ENCODE measurements around the gene PREP.

PREP gene

DNA sequence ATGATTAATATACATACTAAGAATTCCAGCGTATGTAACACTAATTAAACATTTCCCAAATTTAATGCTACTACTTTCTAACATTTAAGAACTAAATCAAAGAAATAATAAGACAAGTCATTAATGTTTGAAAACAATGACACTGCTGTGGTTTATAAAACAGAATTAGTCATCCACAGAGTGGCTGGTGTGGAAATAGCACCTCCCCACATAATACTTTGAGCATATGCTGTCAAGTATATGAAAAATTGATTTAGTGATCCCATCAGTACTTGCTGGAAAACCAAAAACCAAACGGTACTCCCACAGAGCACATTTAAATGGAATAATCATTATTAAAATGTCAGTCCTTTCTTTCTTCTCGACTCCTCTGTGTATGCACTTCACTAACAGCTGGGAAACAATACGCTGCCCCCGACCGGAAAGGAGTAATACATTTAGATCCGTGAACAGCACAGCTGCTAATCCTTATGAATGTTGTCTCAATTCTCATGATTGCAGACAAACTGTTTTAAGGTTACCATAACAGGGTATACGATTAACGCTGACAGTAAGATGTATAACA lies 78.4 kb downstream of the PREP start:
- Mint-ChIP-seq H3K9me3 (no peaks in the 10 kb centered on the region), H3K27me3 (ENCODE audit: low read depth) (no peaks in the 10 kb centered on the region), H3K36me3 (ENCODE audit: low read depth) (peaks cover 49% of the 10 kb centered on the region), H3K27ac (peak overlapping the region in 1 of 3 experiments; percentile 9), H3K4me1 (peaks cover 55% of the 10 kb centered on the region), H3K4me3 (no peak overlapping the region)
- TF ChIP-seq, protein P1, sequence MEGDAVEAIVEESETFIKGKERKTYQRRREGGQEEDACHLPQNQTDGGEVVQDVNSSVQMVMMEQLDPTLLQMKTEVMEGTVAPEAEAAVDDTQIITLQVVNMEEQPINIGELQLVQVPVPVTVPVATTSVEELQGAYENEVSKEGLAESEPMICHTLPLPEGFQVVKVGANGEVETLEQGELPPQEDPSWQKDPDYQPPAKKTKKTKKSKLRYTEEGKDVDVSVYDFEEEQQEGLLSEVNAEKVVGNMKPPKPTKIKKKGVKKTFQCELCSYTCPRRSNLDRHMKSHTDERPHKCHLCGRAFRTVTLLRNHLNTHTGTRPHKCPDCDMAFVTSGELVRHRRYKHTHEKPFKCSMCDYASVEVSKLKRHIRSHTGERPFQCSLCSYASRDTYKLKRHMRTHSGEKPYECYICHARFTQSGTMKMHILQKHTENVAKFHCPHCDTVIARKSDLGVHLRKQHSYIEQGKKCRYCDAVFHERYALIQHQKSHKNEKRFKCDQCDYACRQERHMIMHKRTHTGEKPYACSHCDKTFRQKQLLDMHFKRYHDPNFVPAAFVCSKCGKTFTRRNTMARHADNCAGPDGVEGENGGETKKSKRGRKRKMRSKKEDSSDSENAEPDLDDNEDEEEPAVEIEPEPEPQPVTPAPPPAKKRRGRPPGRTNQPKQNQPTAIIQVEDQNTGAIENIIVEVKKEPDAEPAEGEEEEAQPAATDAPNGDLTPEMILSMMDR (IDR thresholded peaks at IDR 0.05; ENCODE audit: unreplicated experiment in 3 of 3), result no peak

- no peak overlapping the region for H3K27ac Mint-ChIP-seq
- H3K27me3 Mint-ChIP-seq (ENCODE audit: low read depth), result no peaks in the 10 kb centered on the region
- H3K4me1 Mint-ChIP-seq, result peaks cover 58% of the 10 kb centered on the region
- peaks cover 51% of the 10 kb centered on the region for H3K36me3 Mint-ChIP-seq (ENCODE audit: low read depth)
- TF ChIP-seq, protein P1 (IDR thresholded peaks at IDR 0.05; ENCODE audit: unreplicated experiment in 3 of 3), result no peak
- H3K9me3 Mint-ChIP-seq, result no peaks in the 10 kb centered on the region
- no peak overlapping the region for H3K4me3 Mint-ChIP-seq
Measured at GRCh38 chr6:105322499-105323225, 80.2 kb downstream of the PREP start.

DNA sequence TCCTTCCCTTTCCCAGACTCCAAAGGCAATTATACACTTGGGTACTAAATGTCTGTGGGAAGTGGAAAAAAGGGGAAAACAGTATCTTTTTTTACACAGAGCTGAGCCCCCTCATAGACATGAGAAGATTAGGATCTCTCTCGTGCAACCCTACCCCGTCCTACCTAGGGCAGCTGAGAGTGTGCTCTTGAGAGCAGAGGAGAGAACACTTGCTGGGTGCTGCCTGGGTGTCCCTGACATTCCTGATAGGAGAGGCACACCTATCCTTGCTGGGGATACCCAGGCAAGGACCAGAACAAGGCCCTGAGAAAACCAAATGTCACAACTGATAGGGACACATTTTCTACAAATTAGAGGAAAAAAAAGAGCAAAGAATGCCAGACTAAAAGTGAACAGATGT lies 81.2 kb downstream of the PREP start:
- TF ChIP-seq, protein P1 (IDR thresholded peaks at IDR 0.05; ENCODE audit: unreplicated experiment in 3 of 3), result no peak
- H3K4me3 Mint-ChIP-seq, result no peak overlapping the region
- H3K9me3 Mint-ChIP-seq, result no peaks in the 10 kb centered on the region
- H3K36me3 Mint-ChIP-seq (ENCODE audit: low read depth), result peaks cover 49% of the 10 kb centered on the region
- no peaks in the 10 kb centered on the region for H3K27me3 Mint-ChIP-seq (ENCODE audit: low read depth)
- H3K4me1 Mint-ChIP-seq, result peaks cover 48% of the 10 kb centered on the region
- H3K27ac Mint-ChIP-seq, result peak overlapping the region in 1 of 3 experiments; percentile 27

DNA sequence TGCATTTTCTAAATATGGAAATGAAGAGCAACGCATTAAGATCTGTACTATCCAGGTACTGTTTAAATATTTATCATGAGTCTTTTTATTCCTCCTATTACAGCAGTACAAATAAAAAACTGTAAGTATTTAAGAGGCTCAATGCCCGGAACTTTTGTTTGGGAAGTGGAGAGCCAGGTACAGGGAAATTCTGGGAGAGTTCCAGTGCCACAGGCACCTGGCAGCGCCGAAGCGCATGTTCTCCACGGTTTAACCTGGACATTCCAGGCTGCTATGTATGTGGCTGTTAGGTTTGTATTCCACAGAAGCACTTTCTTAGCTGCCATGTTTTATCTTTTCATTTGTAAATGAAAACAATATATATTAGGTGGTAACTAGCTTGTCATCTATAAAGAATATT lies 81.7 kb downstream of the PREP start:
- H3K4me1 Mint-ChIP-seq, result peaks cover 43% of the 10 kb centered on the region
- H3K4me3 Mint-ChIP-seq, result no peak overlapping the region
- no peak overlapping the region for H3K27ac Mint-ChIP-seq
- peaks cover 48% of the 10 kb centered on the region for H3K36me3 Mint-ChIP-seq (ENCODE audit: low read depth)
- TF ChIP-seq, protein P1 (IDR thresholded peaks at IDR 0.05; ENCODE audit: unreplicated experiment in 3 of 3), result no peak
- no peaks in the 10 kb centered on the region for H3K9me3 Mint-ChIP-seq
- no peaks in the 10 kb centered on the region for H3K27me3 Mint-ChIP-seq (ENCODE audit: low read depth)

DNA sequence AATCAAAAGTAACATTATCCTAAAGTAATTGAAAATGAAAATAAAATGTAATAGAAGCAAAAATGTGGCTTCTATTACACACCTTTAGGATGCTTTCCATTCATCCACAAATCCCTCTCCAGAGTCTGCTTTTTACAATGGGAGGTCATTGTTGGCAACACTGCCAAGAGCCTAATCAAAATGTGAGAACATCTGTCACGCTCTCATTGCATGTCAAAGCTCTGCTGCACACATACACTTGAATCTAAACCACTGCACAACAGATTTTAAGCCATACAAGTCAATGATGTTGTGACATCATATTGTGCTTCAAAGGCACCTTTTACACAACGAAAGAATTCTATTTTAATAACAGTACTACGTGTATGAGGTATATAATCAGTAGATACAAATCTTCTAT lies 82.1 kb downstream of the PREP start:
- Mint-ChIP-seq H3K4me3 (no peak overlapping the region), H3K36me3 (ENCODE audit: low read depth) (peaks cover 51% of the 10 kb centered on the region), H3K9me3 (no peaks in the 10 kb centered on the region), H3K27me3 (ENCODE audit: low read depth) (no peaks in the 10 kb centered on the region), H3K27ac (no peak overlapping the region), H3K4me1 (peaks cover 39% of the 10 kb centered on the region)
- TF ChIP-seq, protein P1 (IDR thresholded peaks at IDR 0.05; ENCODE audit: unreplicated experiment in 3 of 3), result no peak

DNA sequence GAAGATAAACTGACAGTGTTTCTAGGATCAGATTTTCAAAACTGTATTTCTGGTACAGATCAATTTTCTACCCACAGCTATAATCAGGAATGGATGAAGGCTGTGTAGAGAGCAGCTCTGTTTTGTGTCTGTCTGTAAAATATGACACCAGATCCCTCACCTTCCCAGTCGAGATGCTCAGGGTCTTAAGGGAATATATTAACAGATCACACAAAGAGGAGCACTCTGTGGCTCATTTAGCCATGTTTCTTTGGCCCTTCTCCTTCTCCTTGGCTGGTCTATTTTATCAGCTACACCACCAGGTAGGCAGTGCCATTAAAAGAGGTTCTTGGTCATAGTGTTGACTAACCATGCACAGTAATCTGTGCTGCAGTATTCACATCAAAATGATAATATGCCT lies 82.6 kb downstream of the PREP start:
- Mint-ChIP-seq H3K27me3 (ENCODE audit: low read depth) (no peaks in the 10 kb centered on the region), H3K4me3 (no peak overlapping the region), H3K36me3 (ENCODE audit: low read depth) (peaks cover 48% of the 10 kb centered on the region), H3K27ac (no peak overlapping the region), H3K9me3 (no peaks in the 10 kb centered on the region), H3K4me1 (peaks cover 35% of the 10 kb centered on the region)
- TF ChIP-seq, protein P1 (IDR thresholded peaks at IDR 0.05; ENCODE audit: unreplicated experiment in 3 of 3), result no peak
